ENCODE data around the gene RAP1GAP2. TPM values are rescaled to one million over a fixed set of nuclear protein-coding genes. Genes with fewer than 3 reads are reported as not detected.
A peak's percentile ranks its signal among the peaks of the same experiment; 100 is the strongest.
"Not testable (repeated sequence)": the region's sequence is repeated elsewhere in the genome, so short reads cannot be mapped to it uniquely, and the experiment has no call there.

RAP1GAP2 gene
- 1.2 and 1.3 TPM in 2 replicates for total RNA-seq (2014; rRNA removed; shearing (Covaris generic))

DNA sequence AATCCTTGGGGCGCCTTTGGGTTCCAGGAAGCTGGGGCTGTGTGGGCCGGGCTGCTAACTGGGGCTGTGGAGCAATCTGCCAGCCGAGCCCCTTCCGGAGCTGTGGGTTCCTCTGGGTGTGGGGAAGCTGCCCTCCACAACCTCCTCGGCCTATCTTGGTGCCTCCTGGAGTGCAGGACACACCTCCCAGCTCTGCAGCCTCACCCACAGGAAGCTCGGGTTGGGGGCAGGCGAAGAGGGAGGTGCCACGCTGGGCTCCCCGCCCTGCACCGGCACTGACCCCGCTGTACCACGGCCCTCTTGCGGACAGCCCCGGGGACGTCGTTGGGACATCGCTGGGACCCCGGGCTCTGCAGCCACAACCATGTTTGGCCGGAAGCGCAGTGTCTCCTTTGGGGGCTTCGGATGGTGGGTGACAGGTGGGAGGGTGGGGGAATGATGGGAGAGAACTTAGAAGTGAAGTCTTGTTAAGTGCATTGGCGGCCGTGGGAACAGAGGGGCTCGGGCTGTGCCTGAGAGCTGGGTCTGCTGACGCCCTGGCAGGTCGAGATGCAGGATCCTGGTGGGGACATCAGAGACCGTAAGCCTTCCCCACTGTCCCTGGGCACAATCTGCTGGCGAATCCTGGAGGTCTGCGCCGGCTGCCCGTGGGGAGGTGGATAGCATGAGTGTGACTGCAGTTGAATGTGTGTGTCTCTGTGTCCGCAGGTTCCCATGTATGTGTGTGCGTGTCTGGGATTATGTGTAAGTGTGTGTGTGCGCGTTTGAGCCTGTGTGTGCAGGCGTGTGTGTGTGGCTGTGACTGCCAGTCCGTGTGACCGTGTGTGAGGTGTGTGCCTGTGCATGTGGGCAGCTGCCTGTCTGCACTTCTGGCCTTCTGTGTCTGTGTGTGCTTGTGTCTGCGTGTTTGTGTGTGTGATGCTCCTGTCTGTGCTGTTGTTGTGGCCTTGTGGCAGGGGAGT is at the start of gene RAP1GAP2:
Gene RAP1GAP2, plus strand, starts transcription at position 275 of the 962 bp plus-strand sequence. Its CDS starts 90 bp downstream, at position 365.
- peak; percentile 24 for DNase-seq (ENCODE audit: low read depth)

DNA sequence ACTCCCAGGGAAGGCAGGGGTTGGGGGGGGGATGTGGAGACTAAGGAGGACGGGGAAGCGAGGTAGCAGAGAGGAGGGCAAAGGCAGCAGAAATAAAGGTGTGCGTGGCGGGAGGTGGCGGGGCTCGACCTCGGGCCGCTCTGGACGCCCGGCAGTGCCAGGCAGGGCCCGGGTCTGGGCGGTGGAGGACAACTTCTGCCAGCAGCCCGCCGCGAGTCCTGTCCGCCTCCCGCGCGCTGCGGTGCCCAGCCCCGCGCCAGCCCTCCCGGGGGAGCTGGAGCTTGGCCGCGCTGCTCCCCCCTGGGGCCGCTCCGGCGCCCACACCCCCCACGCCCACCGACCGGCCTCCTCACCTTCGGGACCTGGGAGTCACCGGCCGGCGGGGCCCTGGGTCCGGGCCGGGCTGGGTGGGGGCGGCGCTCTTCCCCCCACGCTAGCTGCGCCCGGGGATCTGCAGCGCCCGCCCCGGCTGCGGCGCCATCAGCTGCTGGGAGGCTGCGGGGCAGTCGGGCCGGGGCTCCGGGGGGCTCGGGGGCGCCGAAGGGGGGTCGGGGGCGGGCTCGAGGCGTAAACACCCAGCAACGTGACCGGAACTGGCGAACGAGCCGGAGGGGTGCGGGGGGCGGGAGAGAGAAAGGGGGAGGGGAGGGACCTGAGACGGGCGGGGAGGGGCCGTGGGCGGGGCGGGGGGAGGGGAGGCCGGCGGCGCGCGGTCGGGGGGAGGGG is 47.0 kb upstream of the RAP1GAP2 start, which contains the start of gene CCDC92B:
Gene CCDC92B, minus strand, starts transcription at position 595 of the 726 bp plus-strand sequence. CDS start 14,507 bp downstream, outside the sequence.
- no peak for DNase-seq (ENCODE audit: low read depth)

DNA sequence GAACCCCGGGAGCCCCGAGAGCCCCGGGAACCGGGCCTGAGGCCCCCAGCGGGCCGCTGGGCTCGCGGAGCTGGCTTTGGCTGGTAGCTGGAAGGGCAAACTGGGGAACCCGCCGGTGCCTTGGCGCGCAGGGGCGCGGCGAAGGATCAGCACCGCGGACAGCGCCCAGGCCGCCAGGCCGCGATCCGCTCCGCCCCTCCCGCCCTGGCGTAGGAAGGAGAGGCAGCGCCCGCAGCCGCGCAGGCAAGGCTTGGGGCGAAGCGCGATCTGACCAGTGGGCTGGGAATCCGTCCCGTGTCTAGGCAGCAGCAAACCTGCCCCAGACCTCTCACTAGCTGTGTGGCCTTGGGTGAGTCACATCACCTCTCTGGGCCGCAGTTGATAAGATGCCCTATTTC is 46.5 kb upstream of the RAP1GAP2 start:
- peak; percentile 65 for DNase-seq (ENCODE audit: low read depth)

DNA sequence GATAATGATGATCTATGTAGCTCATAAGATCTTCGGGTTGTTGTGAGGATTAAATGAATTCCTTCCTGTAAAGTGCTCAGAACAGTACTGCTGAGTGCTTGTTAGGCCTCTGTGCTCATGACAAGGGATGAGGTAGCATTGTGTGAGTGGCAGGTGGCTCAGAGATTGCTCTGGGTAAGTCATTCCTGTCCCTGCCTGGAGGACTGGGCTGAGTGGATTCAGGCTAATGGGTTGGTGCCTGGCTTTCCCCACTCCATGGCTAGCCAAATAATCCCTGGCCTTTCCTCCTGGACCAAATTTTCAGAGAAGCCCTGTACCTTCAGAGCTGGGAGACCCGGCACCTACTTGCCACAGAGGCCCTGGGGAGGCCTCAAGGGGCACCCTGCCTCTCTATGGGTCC is 45.5 kb upstream of the RAP1GAP2 start:
- no peak for DNase-seq (ENCODE audit: low read depth)

DNA sequence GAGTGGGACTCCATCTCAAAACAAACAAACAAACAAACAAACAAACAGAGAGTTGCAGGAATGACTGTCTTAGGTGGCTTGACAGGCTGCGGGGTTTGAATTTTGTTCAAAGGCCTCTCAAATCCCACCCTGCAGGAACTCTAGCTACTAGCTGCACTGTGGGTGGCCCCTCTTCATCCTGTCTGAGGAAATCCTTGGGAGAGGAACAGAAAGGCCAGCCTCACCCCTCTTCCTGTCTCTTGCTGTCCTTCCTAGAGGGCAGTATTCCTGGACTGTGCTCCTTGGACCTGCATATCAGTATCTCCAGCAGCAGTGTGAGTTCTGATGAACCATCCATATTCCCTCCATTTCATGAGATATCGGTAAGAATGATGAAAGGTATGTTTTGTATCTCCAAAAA is 44.7 kb upstream of the RAP1GAP2 start:
- no peak for DNase-seq (ENCODE audit: low read depth)

DNA sequence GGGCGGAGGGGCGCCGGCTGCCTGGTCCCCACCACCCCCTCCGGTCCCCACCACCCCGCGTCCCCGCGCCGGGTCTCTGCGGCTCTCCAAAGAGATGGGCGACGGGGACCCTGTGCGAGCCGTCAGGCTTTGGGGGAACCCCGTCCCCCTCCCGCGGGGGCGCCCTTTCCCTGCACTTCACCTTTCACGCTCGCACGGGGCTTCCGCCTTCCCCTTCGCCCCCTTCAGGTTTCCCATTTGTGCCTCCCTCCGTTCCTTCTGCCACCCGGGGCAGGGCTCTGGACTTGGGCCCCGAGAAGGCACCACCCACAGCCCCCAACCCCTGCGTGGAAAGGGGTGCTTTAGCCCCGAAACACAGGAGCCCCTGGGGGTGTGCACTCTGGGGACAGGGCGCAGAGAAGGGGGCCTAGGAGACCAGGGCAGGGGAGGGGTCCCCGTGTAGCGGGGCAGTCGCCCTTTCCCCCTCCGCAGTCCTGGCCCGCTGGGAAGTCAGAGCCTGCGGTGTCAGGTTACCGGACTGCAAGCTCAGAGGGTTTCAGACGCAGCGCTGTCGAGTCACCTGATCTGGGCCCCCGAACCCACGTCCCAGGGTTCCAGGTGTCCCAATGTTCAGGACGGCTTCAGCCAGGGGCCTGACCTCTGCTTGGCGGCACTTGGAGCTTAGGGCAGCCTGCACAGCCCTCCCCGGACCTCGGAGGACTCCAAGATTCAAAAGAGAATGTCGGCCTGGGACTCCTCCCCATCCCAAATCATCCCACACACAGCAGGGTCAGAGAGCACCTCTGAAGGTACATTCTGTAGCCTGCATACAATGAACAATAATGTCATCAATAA is 40.1 kb upstream of the RAP1GAP2 start:
- DNase-seq (ENCODE audit: low read depth), result no peak

DNA sequence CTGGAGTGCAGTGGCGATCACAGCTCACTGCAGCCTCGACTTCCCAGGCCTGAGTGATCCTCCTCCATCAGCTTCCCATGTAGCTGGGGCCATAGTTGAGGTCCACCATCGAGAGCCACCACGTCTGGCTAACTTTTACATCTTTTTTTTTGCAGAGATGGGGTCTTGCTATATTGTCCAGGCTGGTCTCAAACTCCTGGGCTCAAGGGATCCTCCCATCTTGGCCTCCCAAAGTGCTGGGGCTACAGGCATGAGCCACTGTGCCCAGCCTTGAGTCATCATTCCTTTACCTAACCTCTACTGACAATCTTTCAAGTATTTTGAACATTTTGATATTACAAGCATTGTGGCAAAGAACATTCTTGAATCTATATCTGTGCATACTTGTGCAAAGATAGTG is 37.4 kb upstream of the RAP1GAP2 start:
- no peak for DNase-seq (ENCODE audit: low read depth)

DNA sequence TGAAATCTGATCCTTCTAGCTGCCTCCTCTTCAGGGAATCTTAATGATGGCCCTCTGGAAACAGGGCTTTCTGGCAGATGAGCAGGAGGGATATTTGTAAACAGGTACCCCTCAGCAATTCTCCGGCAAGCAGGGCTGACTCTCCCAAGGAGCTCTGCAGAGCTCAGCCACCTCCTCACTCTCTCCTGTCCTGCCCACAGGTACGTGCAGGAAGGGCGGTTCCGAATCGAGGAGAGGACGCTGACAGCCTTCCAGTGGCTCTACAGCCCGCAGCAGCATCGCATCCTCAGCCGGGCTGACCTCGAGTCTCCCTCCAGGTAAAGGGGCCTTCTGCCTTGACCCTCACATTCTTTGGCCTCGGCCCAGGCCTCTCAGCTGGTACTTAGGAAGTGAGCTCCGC is 26.1 kb upstream of the RAP1GAP2 start:
- no peak for DNase-seq (ENCODE audit: low read depth)

DNA sequence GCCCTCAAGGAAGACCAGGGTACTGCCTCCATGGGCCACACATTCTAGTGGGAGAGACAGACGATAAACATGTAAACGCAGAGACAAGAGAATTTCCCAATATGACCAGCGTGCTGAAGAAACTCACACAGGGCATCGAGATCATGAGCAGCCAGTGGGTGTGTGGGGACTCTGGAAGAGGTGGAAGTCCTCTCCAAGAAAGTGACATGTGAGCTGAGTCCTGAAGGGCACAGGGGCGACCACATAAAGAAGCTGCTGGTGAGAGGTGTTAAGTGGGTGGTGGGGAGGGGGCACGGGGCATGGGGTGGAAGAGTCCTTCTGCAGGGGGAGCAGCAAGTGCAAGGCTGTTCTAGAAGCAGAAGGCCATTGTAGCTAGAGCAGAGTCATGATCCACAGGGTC is 21.0 kb upstream of the RAP1GAP2 start:
- DNase-seq (ENCODE audit: low read depth), result no peak

DNA sequence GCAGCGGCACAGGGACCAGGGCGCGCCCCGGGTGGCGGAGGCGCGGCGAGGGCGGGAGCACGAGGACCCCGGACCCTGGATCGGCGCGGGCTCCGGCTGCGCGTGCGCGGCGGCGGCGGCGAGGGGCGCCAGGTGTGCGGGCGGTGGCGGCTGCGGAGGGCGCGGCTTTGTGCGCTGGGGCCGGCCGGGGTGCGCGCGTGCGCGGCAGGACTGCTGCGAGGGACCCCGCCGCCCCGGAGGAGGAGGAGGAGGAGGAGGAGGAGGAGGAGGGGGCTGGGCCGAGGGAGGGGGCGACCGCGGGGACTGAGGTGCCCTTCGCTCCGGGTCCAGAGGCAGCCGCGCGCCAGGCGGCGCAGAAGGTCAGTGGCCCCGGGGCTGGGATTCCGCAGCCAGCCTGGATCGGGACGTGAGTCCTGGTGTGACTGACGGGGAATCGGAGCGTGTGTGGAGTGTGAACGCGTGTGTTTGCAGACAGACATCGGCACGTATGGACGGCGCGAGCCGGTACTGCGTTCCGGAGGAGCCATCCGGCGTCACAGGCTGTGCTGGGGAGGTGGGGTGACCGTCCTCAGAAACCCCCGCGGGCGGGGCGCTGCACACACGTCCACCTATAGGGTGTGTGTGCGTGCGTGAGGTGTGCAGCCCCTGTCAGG is 19.5 kb upstream of the RAP1GAP2 start:
- no peak for DNase-seq (ENCODE audit: low read depth)

DNA sequence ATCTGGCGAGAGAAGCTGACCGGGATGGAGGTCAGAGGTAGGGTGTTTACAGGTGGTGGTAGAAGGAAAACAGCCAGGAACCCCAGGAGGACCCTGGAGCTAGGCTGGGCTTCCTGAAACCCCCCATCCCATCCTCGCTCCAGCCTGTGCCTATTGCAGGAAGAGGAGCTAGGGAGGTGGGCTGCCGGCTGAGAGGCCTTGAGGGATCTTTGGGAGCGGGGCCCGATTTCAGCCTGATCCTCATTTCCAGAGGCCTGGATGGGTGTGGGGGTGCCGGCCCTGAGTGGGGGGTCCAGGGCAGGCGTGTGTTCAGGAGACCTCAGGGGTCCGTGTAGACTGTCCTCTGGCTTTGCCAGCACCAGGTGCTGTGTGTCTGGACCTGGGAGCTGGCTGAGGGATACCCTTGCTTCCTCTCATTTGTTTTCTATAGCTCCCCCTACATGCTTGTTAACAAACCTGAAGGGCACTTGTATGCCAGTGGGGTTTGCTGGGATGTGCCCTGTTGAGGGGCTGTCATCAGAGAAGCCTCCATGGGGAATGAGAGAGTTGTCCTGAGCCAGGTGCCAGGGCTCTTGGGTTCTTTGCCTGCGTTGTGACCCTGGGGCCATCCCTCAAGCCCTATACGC is 18.9 kb upstream of the RAP1GAP2 start:
- DNase-seq (ENCODE audit: low read depth), result no peak

DNA sequence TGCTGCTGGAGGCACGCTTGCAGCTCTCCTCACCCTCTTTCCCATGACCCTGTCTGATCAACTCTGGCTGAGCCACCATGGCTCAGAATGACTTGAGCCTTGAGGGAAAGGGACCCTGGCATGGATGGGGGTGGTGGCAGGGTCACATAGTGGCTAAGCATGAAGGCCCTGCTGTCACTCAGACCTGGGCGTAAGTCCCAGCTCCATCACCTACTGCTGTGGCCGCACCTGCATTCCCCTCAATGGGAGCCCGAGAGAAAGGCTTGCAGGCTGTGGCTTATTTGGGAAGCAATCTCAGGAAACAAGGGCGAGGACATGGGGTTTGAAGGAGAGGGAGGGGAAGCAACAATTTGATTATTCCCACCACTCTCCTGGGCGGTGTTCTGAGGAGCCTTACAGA is 17.7 kb upstream of the RAP1GAP2 start:
- no peak for DNase-seq (ENCODE audit: low read depth)

DNA sequence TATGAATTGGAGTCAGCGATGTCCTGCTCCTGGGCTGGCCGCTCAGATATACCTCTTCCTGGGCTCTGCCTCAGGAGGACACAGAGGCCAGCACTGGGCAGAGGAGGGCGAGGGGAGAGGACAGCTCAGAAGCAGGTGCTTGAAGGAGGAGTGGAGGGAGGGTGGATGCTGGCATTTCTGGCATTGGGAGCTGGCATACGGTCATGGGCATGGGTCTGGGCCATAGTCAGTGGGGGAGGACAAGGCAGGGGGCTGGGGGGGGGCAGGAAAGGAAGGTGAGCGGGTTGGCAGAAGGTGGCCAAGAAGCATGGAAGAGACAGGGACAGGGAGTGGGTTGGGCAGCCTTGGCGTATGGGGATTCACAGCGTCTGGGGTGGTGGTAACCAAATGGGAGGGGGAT is 16.7 kb upstream of the RAP1GAP2 start:
- DNase-seq (ENCODE audit: low read depth), result no peak

DNA sequence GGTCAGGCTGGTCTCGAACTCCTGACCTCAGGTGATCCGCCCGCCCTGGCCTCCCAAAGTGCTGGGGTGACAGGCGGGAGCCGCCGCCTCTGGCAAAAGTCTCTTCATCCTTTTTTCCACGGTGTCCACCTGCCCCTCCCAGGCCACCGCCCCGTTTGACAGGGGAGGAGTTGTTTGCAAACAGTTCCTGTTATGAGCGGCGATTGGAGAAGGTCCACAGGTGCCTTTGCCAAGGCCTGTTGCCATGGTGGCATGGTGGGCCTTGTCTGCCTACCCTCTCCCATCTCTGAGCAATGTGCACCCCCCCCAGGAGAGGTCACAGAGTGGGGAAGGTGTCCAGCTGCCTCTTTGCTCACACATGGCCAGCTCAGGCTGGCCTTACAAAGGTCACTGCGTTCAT is 16.0 kb upstream of the RAP1GAP2 start:
- no peak for DNase-seq (ENCODE audit: low read depth)

DNA sequence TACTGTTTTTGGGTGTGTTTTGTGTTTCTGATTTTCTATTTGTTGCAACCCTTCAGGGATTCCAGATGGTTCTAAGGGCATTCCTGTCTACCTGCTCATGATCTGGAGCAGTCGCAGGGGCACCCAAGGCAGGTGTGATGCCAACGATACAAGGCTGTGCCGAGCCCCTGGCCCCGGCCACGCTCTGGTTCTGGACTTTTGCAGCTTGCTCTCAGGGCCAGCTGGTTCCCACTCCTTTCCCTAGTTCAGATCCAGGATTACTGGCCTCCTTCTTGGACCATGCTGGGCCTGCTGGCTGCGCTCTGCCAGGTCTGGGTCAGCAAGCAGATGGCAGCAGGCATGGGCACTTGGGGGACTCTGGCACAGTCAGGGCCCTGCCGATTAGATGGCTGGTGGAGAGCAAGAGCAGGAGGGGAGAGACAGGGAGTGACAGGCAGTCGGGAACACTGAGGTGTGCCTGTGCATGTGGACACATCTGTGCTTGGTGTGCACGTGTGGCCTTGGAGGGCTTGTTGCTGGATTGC is 15.2 kb upstream of the RAP1GAP2 start:
- DNase-seq (ENCODE audit: low read depth), result no peak

DNA sequence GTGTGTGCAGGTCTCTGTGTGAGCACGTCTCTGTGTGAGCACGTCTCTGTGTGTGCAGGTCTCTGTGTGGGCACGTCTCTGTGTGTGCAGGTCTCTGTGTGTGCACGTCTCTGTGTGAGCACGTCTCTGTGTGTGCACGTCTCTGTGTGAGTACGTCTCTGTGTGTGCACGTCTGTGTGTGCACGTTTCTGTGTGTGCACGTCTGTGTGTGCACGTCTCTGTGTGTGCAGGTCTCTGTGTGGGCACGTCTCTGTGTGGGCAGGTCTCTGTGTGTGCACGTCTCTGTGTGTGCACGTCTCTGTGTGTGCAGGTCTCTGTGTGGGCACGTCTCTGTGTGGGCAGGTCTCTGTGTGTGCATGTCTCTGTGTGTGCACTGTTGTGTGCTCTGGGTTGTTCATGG is 14.6 kb upstream of the RAP1GAP2 start:
- not testable (repeated sequence) for DNase-seq (ENCODE audit: low read depth)

DNA sequence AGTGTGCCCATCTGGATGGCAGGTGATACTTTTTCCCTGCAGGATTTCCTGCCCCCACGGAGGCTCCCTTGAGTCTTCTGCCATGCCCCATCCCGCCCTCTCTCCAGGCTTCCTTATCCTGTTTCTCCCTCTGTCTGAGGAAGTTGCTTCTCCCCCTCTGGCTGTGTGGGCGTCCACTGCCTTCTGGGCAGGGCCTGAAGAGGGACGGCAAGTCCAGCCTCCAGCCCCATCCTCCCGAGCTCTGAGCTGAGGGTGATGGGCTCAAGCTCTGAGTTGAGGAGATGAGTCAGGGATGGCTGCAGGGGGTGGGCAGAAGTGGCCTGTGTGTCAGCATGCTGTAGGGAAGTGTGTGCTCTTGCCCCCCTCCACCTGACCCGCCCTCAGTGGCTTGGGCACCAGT is 14.2 kb upstream of the RAP1GAP2 start:
- DNase-seq (ENCODE audit: low read depth), result peak; percentile 47

DNA sequence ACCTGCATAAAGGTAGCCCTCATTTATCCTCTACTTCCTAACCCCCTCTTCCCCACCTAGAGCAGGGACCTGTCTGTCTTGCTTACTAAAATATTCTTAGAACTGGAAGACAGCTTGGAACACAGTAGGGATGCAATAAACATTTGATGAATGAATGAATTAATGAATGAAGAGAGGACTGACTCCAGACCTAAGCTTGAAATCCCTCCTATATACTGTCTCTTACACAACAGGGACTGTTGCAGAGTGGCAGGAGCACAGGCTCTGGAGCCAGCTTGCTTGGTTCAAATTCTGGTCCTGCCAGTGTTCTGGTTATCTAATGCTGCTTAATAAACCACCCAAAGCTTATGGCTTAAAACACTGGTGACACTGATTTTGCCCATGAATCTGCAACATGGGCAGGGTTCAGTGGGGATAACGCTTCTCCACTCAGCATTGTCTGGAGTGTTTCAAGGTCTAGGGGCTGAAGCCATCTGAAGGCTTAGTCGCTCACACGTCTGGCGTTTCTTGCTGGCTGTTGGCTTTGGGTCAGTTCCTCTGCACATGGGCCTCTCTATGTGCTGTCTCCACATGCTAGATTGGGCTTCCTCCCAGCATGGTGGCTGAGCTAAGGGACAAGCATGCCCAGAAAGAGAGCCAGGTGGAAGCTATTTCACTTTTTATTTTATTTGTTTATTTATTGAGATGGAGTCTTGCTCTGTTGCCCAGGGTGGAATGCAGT is 12.8 kb upstream of the RAP1GAP2 start:
- no peak for DNase-seq (ENCODE audit: low read depth)

DNA sequence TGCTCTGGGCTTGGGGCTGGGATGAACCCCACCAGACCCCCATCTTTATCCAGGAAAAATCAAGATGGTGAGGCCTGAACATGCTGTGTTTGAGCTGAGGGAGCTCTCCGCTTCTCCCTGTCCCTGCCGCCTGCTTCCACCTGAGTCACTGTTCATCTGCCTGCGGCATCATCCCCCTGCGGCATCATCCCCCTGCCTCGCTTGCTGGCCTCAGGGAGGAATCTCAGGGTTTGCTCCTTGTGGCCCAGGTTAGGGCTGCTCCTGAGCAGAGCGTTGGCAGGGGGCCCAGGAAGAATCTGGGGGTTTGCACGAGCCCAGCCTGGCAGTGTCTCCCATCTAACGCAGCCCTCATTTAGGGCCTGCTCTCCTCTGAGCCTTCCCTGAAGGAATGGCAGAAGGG is 11.4 kb upstream of the RAP1GAP2 start:
- no peak for DNase-seq (ENCODE audit: low read depth)

DNA sequence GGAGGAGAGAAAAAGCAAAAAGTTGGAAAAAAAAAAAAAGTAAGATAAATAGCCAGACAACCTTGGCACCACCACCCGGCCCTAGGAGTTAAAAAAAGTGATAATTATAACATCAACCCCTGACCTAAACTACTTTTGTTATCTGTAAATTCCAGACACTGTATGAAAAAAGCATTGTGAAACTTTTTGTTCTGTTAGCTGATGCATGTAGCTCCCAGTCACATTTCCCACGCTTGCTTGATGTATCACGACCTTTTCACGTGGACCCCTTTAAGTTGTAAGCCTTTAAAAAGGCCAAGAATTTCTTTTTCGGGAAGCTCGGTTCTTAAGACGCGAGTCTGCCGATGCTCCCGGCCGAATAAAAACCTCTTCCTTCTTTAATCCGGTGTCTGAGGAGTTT is 10.9 kb upstream of the RAP1GAP2 start:
- not testable (repeated sequence) for DNase-seq (ENCODE audit: low read depth)
